Suprapubic skin (tissue), 4 donors: ENCODE results near the gene APOOL. TPM values are rescaled to one million over a fixed set of nuclear protein-coding genes. Genes with fewer than 3 reads are reported as not detected.

Source experiments
- DNase-seq, 2 donors: peaks; one replicate each; pipeline ENCODE4 v3.0.0-alpha.2; 2019; ENCODE audit warnings: low spot score in 2 of 2
- H3K27ac ChIP-seq: fragments of 200-600 bp; sonication (generic); one replicate; pipeline ENCODE4 v1.5.1; 2019
- H3K27me3 ChIP-seq: fragments of 200-600 bp; sonication (generic); one replicate; pipeline ENCODE4 v1.5.1; 2019
- H3K36me3 ChIP-seq: fragments of 200-600 bp; sonication (generic); one replicate; pipeline ENCODE4 v1.5.1; 2019
- H3K4me1 ChIP-seq: fragments of 200-600 bp; sonication (generic); one replicate; pipeline ENCODE4 v1.5.1; 2019
- H3K4me3 ChIP-seq: fragments of 200-600 bp; sonication (generic); one replicate; pipeline ENCODE4 v1.5.1; 2019; ENCODE audit warnings: mild to moderate bottlenecking
- H3K9me3 ChIP-seq: fragments of 200-600 bp; sonication (generic); one replicate; pipeline ENCODE4 v1.5.1; 2019
- CTCF ChIP-seq, 2 donors: fragments of 200-600 bp in 1 of 2; fragments of 450-650 bp in 1 of 2; sonication (generic) in 1 of 2; IDR thresholded peaks; one replicate each; pipeline ENCODE4 v1.5.1; 2016 to 2019; ENCODE audit warnings: antibody characterized with exemption in 2 of 2, mild to moderate bottlenecking in 1 of 2, moderate library complexity in 1 of 2
- EP300 ChIP-seq: sonication (generic); formaldehyde crosslinking; IDR thresholded peaks from one replicate; pipeline ENCODE4 v1.6.1; 2017; ENCODE audit warnings: antibody characterized with exemption
- POLR2A ChIP-seq, 2 donors: fragments of 450-650 bp; IDR thresholded peaks; one replicate each; pipeline ENCODE4 v1.6.1; 2017; ENCODE audit warnings: antibody characterized with exemption in 2 of 2, mild to moderate bottlenecking in 2 of 2, moderate library complexity in 2 of 2
- POLR2AphosphoS5 ChIP-seq, 3 donors: sonication (generic); formaldehyde crosslinking; IDR thresholded peaks; one replicate each; pipeline ENCODE4 v1.6.1; 2017; ENCODE audit warnings: antibody characterized with exemption in 3 of 3
- WGBS: methylation state at CpG from one replicate; pipeline ENCODE4 v1.1.5; 2018; 5-methylcytosine and 5-hydroxymethylcytosine counted together
- total RNA-seq, 4 donors: library from RNA; depleted of rRNA; stranded (reverse); fragments of >200 nt; gene quantifications; one replicate each; pipeline ENCODE4 v1.1.0, GENCODE V29; 2016

APOOL gene
- total RNA-seq, 4 donors from 2014 or later: 13.0 to 15.2 (median 14.0) TPM

GRCh38 chrX:85115252-85115651, 111.6 kb downstream of the APOOL start:
- 11% methylated on average over 1 of the region's 1 CpG for WGBS
- no peak for DNase-seq
- Histone ChIP-seq H3K4me1 (no peaks in the 10 kb centered on the region), H3K27ac (no peak overlapping the region), H3K9me3 (no peaks in the 10 kb centered on the region), H3K27me3 (no peaks in the 10 kb centered on the region), H3K4me3 (no peak overlapping the region), H3K36me3 (no peaks in the 10 kb centered on the region)
- TF ChIP-seq POLR2A (IDR thresholded peaks at IDR 0.05) (no peak), CTCF (IDR thresholded peaks at IDR 0.05) (no peak), POLR2AphosphoS5 (IDR thresholded peaks at IDR 0.05) (no peak), EP300 (no peak)

DNA sequence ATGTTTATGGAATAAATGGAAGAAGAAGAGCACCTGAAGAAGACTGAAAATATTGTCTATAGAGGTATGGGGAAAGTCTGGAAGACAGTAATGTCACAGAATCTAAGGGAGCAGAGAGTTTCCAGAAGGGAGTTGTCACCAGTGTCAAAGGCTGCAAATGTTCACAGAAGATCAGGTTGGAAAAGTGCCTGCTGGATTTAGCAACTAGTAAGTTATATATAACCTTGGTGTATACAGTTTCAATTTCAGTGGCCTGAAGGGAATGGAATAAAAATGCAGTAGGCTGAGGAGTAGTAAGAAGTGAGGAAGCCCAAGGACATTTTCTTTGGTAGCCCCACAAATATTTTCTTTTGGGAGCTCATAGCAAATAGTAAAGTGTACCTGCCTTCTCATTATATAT, 132.7 kb downstream of the APOOL start:
- TF ChIP-seq POLR2AphosphoS5 (IDR thresholded peaks at IDR 0.05) (no peak), EP300 (no peak), CTCF (IDR thresholded peaks at IDR 0.05) (no peak), POLR2A (IDR thresholded peaks at IDR 0.05) (no peak)
- no peak overlapping the region for H3K27ac ChIP-seq
- DNase-seq: no peak

GRCh38 chrX:85139422-85139821, 135.7 kb downstream of the APOOL start:
- Histone ChIP-seq H3K4me3 (no peak overlapping the region), H3K27me3 (no peaks in the 10 kb centered on the region), H3K27ac (no peak overlapping the region), H3K36me3 (no peaks in the 10 kb centered on the region), H3K4me1 (no peaks in the 10 kb centered on the region), H3K9me3 (no peaks in the 10 kb centered on the region)
- 70% methylated on average over 1 of the region's 1 CpG for WGBS
- no peak for DNase-seq
- TF ChIP-seq CTCF (IDR thresholded peaks at IDR 0.05) (no peak), POLR2A (IDR thresholded peaks at IDR 0.05) (no peak)

More for the DNA sequence above, 132.7 kb downstream of the APOOL start:
- no peaks in the 10 kb centered on the region for H3K36me3 ChIP-seq
- H3K27me3 ChIP-seq: no peaks in the 10 kb centered on the region
- no peak overlapping the region for H3K4me3 ChIP-seq
- H3K9me3 ChIP-seq: no peaks in the 10 kb centered on the region
- H3K4me1 ChIP-seq: no peaks in the 10 kb centered on the region

GRCh38 chrX:85140964-85141363, 137.3 kb downstream of the APOOL start:
- WGBS: 70% methylated on average over 1 of the region's 1 CpG

More at GRCh38 chrX:85140964-85141363, 137.3 kb downstream of the APOOL start:
- no peaks in the 10 kb centered on the region for H3K36me3 ChIP-seq
- no peaks in the 10 kb centered on the region for H3K9me3 ChIP-seq
- no peaks in the 10 kb centered on the region for H3K27me3 ChIP-seq
- no peak overlapping the region for H3K27ac ChIP-seq
- DNase-seq: no peak
- TF ChIP-seq EP300 (no peak), CTCF (IDR thresholded peaks at IDR 0.05) (no peak), POLR2A (IDR thresholded peaks at IDR 0.05) (no peak), POLR2AphosphoS5 (IDR thresholded peaks at IDR 0.05) (no peak)
- H3K4me1 ChIP-seq: no peaks in the 10 kb centered on the region
- H3K4me3 ChIP-seq: no peak overlapping the region

Other genes starting within 250 kb of the APOOL start
- gene SATL1, start 239.9 kb downstream of the APOOL start, total RNA-seq: under 1 TPM in 2 of 4 donors, not detected in 2; 0.16 to 0.45 TPM
- gene ZNF711, start 240.1 kb downstream of the APOOL start, total RNA-seq: 1 to 10 TPM; 2.6 to 6.8 (median 4.0) TPM